Heart right ventricle (tissue), 16 donors: Measurements from ENCODE around the gene ALOX12B. TPM values are rescaled to one million over a fixed set of nuclear protein-coding genes. Genes with fewer than 3 reads are reported as not detected.

Experiments
- ATAC-seq, 8 donors: fragments of 200-7000 bp; cut with Tn5 transposase; one replicate each; pipeline ENCODE4 v1.9.1; 2020; ENCODE audit warnings: mild to moderate bottlenecking in 8 of 8, moderate library complexity in 8 of 8, moderate number of reproducible peaks in 1 of 8
- DNase-seq, 2 donors: peaks; one replicate each; pipeline ENCODE4 v3.0.0-alpha.2; 2020
- H3K27ac ChIP-seq, 10 donors: fragments of 200-600 bp; sonication (generic) in 2 of 10; one replicate each; pipeline versions ENCODE4 v1.5.0 to v1.8.0; 2020 to 2022; ENCODE audit warnings: mild to moderate bottlenecking in 3 of 10
- H3K27me3 ChIP-seq, 7 donors: fragments of 200-600 bp; one replicate each; pipeline ENCODE4 v1.8.0; 2021 to 2022; ENCODE audit warnings: mild to moderate bottlenecking in 2 of 7
- H3K36me3 ChIP-seq, 9 donors: fragments of 200-600 bp; sonication (generic) in 1 of 9; one replicate each; pipeline versions ENCODE4 v1.5.0 to v1.8.0; 2020 to 2022; ENCODE audit warnings: mild to moderate bottlenecking in 2 of 9
- H3K4me1 ChIP-seq, 9 donors: fragments of 200-600 bp; sonication (generic) in 1 of 9; one replicate each; pipeline versions ENCODE4 v1.5.0 to v1.8.0; 2020 to 2022; ENCODE audit warnings: mild to moderate bottlenecking in 4 of 9
- H3K4me3 ChIP-seq, 10 donors: fragments of 200-600 bp; sonication (generic) in 2 of 10; one replicate each; pipeline versions ENCODE4 v1.5.0 to v1.8.0; 2020 to 2022; ENCODE audit warnings: mild to moderate bottlenecking in 7 of 10, moderate library complexity in 2 of 10
- H3K9me3 ChIP-seq, 11 donors: fragments of 200-600 bp in 10 of 11; sonication (generic) in 2 of 11; one replicate each; pipeline versions ENCODE4 v1.5.0 to v1.8.0; 2013 to 2022; ENCODE audit warnings: mild to moderate bottlenecking in 2 of 11, control low read depth in 1 of 11, moderate library complexity in 1 of 11
- CTCF ChIP-seq, 9 donors: fragments of 200-600 bp; sonication (generic) in 2 of 9; IDR thresholded peaks; one replicate each; pipeline versions ENCODE4 v1.5.0 to v1.8.0; 2021 to 2022; ENCODE audit warnings: antibody characterized with exemption in 9 of 9, mild to moderate bottlenecking in 5 of 9, moderate library complexity in 1 of 9
- WGBS, 2 donors: extraction: QIAGEN DNeasy Blood & Tissue Kit; methylation state at CpG; one replicate each; pipeline ENCODE4 v1.1.7; 2013; ENCODE audit warnings: inconsistent platforms in 1 of 2; 5-methylcytosine and 5-hydroxymethylcytosine counted together
- intact Hi-C, 10 donors: fragments of 100-400 bp; cut with DNase I; formaldehyde crosslinking; loops; one replicate each; pipeline versions ENCODE4 v1.11.1 to v1.14.2; 2022
- polyA plus RNA-seq, 2 donors: library from polyadenylated mRNA; stranded (reverse); fragments of 200-250 nt; gene quantifications; one replicate each; pipeline ENCODE4 v1.2.3, GENCODE V29; 2013
- total RNA-seq, 10 donors: library from RNA; stranded (reverse); fragmentation: NEBNext Ultra II Directional in 3 of 10; extraction: Animal tissue kit (Norgen Biotek cat#: 25700) in 3 of 10; gene quantifications; one replicate each; pipeline versions ENCODE4 v1.2.1 to v1.2.4, GENCODE V29; 2021 to 2023
- donor health status: Arrhythmogenic right ventricular cardiomyopathy.
- donor health status: ischemic (EF 13 %, LVEDD 7.1; RV severe dilation, severe dysfunction).
- donor health status: healthy with polysubstance abuse.
- donor health status: DM: no; HTN: yes; CAD: no.
- donor health status: DM: no; HTN: no; CAD: no.
- donor health status: ischemic (EF 25% LVEDD 6.9; RV normal size, moderate dysfunction).
- donor health status: ischemic (EF 25% LVEDD 5.7; RV mildly dilated, moderate dysfunction).
- donor health status: healthy.
- donor health status: DM: yes; HTN: yes; CAD: no.
- donor health status: Ischemic cardiomyopathy.
- donor health status: ischemic (EF 35%, LVEDD 5.7; RV mildly dilated, moderate dysfunction).
- donor health status: nonischemic (EF 11% LVEDD 7.7; RV severe dilation, severe dysfunction).
- donor health status: DM: yes; HTN: yes; CAD: no.
- donor health status: PGD.
- donor health status: ischemic (EF 29% LVEDD 5.4; RV normal size, mild dysfunction).
- donor health status: nonischemic (EF 23%, LVEDD 6.1; RV moderate dilation, normal function).

ALOX12B gene
- total and polyA plus RNA-seq, 12 donors = not detected

GRCh38 chr17:8032442-8032841 is 55.1 kb downstream of the ALOX12B start:
- Histone ChIP-seq H3K4me1 (no peaks in the 10 kb centered on the region), H3K9me3 (no peaks in the 10 kb centered on the region), H3K36me3 (no peaks in the 10 kb centered on the region), H3K27ac (no peak overlapping the region), H3K27me3 (peaks cover 0 to 56% (median 36%) of the 10 kb centered on the region in 7 donors), H3K4me3 (no peak overlapping the region)
- ATAC-seq (no peak), DNase-seq (no peak)
- no peak for TF ChIP-seq CTCF (IDR thresholded peaks at IDR 0.05)
- intact Hi-C loops = no loop called here
- WGBS, 2 donors = 84 to 87% methylated on average over 2 of the region's 2 CpGs

- H3K9me3 ChIP-seq = no peaks in the 10 kb centered on the region
- 92% methylated on average over 1 of the region's 1 CpG for WGBS, 2 donors
- peaks cover 0 to 56% (median 34%) of the 10 kb centered on the region in 7 donors for H3K27me3 ChIP-seq
- H3K27ac ChIP-seq = no peak overlapping the region
- ATAC-seq = no peak
- no peaks in the 10 kb centered on the region for H3K36me3 ChIP-seq
- H3K4me3 ChIP-seq = no peak overlapping the region
- no peak for DNase-seq
- intact Hi-C loops = no loop called here
- TF ChIP-seq CTCF (IDR thresholded peaks at IDR 0.05) = no peak
- H3K4me1 ChIP-seq = no peaks in the 10 kb centered on the region
These were observed 55.6 kb downstream of the ALOX12B start for GRCh38 chr17:8031950-8032349.

GRCh38 chr17:8031261-8031661 is 56.3 kb downstream of the ALOX12B start:
- intact Hi-C loops = no loop called here
- no peaks in the 10 kb centered on the region for H3K4me1 ChIP-seq
- ATAC-seq = no peak
- H3K27ac ChIP-seq = no peak overlapping the region
- no peak for TF ChIP-seq CTCF (IDR thresholded peaks at IDR 0.05)
- no peak for DNase-seq
- no peaks in the 10 kb centered on the region for H3K9me3 ChIP-seq
- H3K36me3 ChIP-seq = no peaks in the 10 kb centered on the region
- WGBS, 2 donors = 74 to 76% methylated on average over 6 of the region's 6 CpGs
- no peak overlapping the region for H3K4me3 ChIP-seq
- H3K27me3 ChIP-seq = peaks cover 0 to 57% (median 34%) of the 10 kb centered on the region in 7 donors

GRCh38 chr17:8029121-8029520 is 58.4 kb downstream of the ALOX12B start:
- intact Hi-C loops = no loop called here
- WGBS, 2 donors = 69 to 73% methylated on average over 5 of the region's 5 CpGs
- Histone ChIP-seq H3K36me3 (no peaks in the 10 kb centered on the region), H3K9me3 (no peaks in the 10 kb centered on the region), H3K4me1 (peaks cover 0 to 7% (median 0%) of the 10 kb centered on the region in 9 donors), H3K27me3 (peaks cover 0 to 55% (median 27%) of the 10 kb centered on the region in 7 donors), H3K4me3 (no peak overlapping the region), H3K27ac (no peak overlapping the region)
- no peak for TF ChIP-seq CTCF (IDR thresholded peaks at IDR 0.05)
- DNase-seq = no peak
- ATAC-seq = no peak
